Sciatic nerve (tissue), 2 donors: ENCODE data around the gene GPR87. TPM values are rescaled to one million over a fixed set of nuclear protein-coding genes. Genes with fewer than 3 reads are reported as not detected.

Experiments
- ATAC-seq: fragments of 200-7000 bp; cut with Tn5 transposase; one replicate; pipeline ENCODE4 v1.9.1; 2020; ENCODE audit warnings: mild to moderate bottlenecking, moderate library complexity
- DNase-seq: peaks from one replicate; pipeline ENCODE4 v3.0.0-alpha.2; 2020; ENCODE audit warnings: low spot score
- intact Hi-C: fragments of 100-400 bp; cut with DNase I; formaldehyde crosslinking; loops from one replicate; pipeline ENCODE4 v1.14.2; 2022
- total RNA-seq: library from RNA; stranded (reverse); fragmentation: NEBNext Ultra II Directional; extraction: Animal tissue kit (Norgen Biotek cat#: 25700); gene quantifications from one replicate; pipeline ENCODE4 v1.2.1, GENCODE V29; 2021
- donor health status: DM: no; HTN: no; CAD: no.
- donor health status: DM: no; HTN: no; CAD: no.

The GPR87 gene
- total RNA-seq, 1 donor from 2014 or later = not detected

DNA sequence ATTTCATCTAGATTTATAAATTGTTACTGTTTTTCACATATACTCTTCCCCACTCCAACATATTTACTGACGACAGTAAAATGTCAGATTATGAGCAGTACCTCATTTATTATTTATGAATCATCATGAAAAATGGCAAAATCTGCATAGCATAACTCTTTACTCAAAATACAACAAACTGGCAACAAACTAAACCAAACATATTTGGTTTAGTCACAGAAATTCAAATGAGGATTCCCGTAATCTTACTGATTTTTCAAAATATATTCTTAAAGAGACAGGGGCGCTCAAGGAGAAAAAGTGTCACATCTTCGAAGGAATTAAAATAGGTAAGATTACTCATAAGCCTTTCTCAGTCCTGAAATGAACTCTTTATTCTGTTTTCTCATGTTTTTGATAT lies 3.0 kb upstream of the GPR87 start:
- DNase-seq (no peak), ATAC-seq (no peak)
- intact Hi-C loops = no loop called here

DNA sequence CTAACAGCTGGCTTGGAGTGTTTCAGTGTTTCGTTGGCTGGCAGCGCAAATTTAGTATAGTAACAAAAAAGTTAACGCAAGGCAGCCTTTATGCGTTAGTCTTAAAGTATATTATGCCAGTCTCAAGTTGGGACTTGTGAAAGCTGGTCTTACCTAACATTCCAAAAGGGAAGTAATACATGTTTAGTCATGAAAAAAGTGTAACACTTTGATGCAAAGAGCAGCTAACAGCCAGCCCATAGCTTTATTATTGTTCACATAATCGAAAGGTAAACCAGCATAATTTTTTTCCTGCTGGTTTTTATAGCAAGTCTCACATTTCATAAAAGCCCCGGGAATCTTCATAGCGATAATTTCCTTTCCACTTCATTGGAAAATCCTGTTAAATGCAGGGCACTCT lies 2.4 kb upstream of the GPR87 start:
- DNase-seq = no peak
- intact Hi-C loops = no loop called here
- no peak for ATAC-seq

DNA sequence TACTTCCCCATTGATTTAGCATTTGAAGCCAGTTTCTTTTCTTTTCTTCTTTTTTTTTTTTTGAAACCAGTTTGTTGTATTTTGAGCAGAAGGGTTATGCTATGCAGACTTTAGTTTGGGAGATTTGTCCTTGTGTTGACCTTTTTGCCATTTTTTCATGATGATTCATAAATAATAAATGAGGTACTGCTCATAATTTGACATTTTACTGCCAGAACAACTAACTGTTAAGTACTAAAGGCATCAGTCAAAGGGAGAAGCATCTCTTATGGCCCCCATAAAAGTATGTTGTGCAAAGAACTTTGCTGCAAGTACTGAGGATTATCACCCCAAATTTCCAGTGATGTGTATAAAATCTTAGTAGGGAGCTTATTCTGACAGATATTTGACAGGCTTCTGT lies 1.7 kb upstream of the GPR87 start:
- no peak for DNase-seq
- intact Hi-C loops = no loop called here
- ATAC-seq = no peak

DNA sequence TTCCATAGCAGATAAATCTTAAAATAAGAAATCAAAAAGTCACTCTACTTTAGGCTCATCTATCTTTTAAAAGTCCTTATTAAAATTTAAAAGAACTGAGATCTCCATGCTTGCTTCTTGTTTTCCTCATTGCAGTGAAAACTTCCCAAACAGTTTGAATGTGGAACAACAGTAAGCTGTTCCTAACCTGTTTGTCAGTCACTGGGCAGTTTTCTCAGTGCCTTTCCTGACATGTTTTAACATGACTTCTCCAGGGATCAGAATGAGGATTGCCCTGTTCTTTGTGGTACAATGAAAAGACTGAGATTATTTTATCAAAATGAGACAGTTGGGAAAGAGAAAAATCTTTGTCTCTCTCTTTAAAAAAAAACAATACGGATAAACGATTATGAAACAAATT lies 774 bp downstream of the GPR87 start:
- intact Hi-C loops = no loop called here
- DNase-seq = no peak
- ATAC-seq = no peak

DNA sequence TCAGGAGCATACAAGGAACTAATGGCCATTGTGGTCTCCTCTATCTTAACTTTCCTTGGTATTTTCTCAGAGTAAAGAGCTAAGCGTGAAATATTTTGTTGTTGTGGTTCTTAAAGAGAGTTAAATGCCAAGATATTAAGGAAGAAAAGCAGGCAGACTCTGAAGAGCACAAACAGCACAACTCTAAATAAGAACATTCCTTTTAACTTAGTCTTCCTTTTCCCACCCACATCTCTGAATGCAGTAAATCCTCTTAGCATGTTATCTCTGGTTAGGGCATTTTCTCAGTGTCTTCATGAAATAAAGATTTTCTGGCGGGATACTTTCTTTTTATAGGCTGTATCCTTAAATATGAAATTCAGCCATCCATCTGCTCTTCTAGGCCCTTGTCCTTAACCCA lies 1.5 kb downstream of the GPR87 start:
- intact Hi-C loops = no loop called here
- DNase-seq = no peak
- no peak for ATAC-seq

DNA sequence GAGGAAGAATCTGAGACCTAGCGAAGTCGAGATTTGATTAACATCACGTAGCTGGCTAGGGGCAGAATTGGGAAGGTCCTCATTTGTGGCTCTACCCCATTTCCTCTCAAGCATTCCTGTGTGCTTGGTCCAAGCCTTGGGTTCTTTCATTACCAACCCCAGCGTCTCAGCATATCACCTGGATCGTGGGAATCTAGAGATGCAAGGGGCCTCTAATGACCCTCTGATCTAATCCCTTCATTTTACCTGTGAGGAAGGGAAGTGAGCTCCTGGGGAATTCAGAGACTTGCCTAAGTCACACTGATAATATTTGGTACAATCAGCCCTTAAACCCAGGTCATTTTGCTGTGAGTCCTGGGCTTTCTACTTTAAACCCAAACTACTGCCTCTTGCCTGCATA lies 2.0 kb downstream of the GPR87 start:
- DNase-seq = no peak
- intact Hi-C loops = no loop called here
- ATAC-seq = no peak

DNA sequence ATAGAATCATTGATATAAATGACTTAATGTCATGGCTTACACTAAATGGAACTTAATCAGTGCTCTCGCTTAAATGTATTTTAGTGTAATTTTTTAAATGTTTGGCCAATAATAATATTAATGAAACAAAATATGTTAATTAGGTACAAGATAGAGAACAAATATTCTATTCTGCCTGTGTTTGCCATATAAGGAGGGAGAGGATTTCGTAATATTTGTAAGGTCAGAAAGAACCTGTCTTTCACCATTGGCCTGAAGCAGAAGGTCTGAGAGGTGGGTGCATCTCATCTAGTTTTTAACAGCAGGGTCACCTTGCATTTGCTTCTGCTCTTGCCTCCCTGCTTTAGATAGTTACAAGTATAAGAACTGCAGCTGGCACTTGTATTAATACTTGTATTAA lies 2.5 kb downstream of the GPR87 start:
- ATAC-seq (no peak), DNase-seq (no peak)
- intact Hi-C loops = no loop called here

DNA sequence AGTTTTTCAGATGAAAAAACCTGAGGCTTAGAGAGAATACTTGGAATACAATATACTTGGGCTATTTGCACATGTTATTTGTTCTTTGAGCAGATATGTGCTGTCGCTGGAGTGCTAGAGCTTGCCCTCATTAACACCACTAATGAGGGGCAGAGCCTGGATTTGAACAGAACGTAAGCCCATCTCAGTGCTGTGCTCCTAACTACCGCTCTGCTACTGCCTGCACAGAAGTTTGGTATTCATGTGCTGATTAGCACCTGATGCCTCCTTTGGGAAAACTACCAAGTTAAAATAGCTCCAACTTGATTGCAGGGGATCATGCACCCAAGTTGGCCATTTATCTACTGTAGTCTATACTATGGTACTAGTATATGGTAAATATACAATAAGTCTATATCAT lies 3.6 kb downstream of the GPR87 start:
- no peak for ATAC-seq
- intact Hi-C loops = no loop called here
- DNase-seq = no peak

DNA sequence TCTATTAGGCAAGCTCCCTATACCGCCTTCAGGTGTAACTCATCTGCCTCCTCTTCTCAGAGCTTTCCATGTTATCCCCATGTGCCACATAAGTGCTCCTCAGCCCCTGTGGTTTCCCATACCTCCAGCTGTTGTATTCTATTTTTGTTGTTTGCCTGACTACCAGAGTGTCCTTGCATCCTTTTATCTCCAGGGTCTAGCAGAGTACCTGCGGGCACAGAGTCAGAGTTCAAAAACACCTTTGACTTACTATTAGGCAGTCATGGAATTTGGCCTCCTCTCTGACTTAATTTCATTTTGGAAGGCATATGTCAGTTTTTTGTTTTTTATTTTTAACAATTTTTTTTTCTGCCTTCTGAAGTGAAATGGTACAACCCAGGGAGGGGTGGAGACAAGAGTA lies 7.1 kb downstream of the GPR87 start:
- intact Hi-C loops = no loop called here
- ATAC-seq (no peak), DNase-seq (no peak)

DNA sequence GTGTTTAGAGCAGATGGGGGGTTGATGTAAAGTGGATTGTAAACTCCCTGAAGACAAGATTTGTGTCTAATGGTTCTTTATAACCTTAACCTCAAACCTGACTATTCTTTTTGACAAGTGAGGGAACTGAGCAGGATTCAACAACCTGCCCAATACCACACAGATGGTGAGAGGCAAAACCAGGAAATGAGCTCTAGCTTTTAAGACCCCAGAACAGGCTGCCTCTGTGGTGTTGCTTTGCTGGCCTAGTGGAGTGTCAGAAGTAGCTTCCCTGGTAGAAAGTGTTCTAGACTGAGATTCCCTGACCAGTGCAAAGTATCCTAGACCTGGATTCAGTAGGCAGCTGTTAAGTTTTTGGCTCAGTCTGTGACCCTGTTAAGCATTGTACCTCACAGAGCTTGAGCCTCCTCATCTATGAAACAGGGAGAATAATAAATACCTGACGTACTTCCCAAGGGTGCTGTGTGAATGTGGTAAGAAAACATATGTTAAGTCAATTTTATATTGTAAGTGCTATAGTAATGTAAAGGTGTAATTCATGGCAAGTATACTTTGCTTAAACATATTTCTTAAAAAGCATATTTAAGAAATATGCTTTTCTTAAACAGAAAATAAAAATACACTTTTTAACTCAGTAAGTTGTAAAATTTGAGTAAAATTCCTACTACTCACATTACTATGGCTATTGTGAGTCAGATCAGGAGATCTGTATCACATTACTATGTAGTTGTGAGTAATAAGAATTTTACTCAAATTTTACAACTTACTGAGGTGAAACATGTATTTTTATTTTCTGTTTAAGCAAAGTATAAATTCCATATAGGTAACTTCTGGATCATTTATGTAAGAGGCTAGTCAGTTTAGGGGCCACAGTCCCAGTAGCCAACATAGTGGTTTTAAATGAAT lies 8.8 kb downstream of the GPR87 start:
- ATAC-seq = no peak
- intact Hi-C loops = no loop called here

DNA sequence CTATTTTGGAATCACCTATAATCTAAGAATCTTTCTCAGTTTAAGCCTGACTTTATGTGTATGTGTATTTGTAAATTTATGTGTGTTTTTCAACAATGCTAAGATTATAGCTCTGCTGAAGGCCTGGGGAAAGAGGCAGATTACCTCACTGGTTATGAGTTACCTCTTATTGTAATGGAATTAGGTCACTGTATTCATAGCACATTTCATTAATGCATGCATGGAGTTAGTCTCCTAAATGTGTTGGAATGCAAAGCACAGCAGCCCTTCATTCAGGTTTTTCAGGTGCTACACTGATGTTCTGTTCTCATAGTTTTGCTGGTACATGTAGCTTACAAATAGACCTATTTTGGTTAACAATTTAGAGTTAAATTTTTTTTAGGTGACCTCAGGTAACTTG lies 9.5 kb downstream of the GPR87 start:
- no peak for ATAC-seq
- no peak for DNase-seq
- intact Hi-C loops = no loop called here

More for the DNA sequence above, 8.8 kb downstream of the GPR87 start:
- no peak for DNase-seq

DNA sequence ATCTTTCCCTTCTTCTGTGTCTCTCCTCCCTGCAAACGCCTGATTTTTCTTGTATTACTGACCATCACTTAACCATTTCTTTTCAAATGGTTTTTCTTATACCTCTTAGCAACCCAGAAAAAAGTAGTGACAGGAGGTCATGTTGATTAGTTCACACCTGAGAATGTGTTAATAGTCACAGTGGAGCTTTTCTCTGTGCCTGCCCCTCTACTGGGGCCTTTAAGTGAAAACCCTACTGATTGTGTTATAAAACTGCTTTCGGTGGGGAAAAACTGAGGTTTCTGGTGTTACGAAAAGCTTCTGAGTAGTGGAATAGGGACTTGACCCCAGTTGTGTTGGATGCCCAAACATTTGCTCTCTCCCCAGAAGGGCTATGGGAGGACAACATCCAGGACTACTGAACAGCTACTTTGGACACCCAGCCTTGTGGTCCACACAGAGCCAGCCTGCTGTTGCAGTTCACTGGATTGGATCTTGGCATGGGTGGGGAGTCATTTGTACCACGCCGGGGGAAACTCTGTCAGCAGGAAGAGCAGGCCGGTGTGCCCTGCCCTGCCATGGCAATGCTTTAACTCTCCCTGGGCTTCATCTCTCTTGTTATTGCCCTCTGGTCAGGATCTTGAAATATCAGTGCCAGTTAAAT lies 10.3 kb downstream of the GPR87 start:
- DNase-seq (no peak), ATAC-seq (no peak)
- intact Hi-C loops = no loop called here

DNA sequence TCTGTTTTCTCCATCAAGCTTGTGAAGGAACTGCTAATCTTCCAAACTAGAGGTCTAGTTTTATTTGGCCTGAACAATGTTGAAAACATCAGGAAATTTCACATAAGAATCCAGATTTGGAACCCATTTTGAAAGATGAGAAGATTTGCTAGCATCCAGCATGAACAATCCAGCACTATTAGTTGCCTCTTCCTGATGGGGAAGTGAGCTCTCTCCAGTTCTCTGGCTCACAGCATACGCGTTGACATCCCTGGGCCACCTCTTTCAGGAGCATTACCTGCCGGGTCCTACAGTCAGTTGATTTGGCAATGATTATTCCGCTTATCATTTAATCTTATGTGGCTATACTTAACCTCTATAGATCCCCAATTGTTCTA lies 10.9 kb downstream of the GPR87 start:
- ATAC-seq (no peak), DNase-seq (no peak)
- intact Hi-C loops = no loop called here

DNA sequence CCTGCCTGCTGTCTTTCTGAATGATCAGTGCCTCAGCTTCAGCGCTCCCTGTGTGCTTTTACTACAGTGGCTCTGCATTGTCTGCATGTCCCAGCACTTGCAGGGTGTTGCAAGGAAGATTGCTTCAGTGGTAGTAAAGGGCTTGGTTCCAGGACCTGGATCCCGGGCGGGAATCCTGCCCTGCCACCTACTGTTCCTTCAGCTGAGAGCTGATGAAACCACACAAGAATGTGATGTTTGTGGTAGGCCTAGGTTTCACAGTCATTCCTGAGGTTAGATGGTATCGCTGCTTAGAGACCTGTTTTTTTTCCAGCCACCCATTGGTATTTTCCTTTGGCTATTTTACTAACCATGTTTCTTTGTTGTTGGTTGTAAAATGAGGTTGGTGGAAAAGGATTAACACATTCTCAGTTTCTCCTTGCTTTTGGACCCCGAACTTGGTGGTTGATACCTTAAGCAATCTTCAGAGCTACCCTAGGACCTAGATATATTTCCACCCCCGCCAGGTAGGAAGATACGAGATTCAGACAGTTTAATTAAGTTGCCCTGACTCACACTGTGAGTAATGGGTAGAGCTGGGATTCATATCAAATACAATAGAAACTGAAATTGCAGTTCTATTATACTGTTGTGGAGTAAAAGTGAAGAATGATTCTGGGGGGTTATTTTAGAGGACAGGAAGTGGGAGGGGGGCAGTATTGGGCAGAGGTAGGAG lies 11.4 kb downstream of the GPR87 start:
- intact Hi-C loops = no loop called here
- DNase-seq (peak; percentile 64), ATAC-seq (peak; percentile 91)

DNA sequence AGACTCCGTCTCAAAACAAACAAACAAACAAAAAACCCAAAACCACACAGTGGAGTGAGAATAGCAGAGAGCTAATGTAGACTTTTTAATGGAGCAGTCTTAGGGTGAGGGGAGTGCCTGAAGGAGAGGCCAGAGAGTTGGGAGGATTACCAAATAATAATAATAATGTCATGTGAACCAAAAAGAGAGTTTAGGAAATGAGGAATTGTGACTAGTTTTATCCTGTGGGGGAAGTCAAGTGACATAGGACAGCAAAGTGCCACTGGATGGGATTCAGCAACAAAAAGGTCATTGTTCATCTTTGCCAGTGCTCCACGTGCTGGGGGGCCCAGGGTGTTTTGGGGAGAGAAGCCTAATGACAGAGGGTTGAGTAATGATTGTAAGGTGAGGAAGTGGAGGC lies 12.9 kb downstream of the GPR87 start:
- no peak for DNase-seq
- ATAC-seq = no peak
- intact Hi-C loops = no loop called here

DNA sequence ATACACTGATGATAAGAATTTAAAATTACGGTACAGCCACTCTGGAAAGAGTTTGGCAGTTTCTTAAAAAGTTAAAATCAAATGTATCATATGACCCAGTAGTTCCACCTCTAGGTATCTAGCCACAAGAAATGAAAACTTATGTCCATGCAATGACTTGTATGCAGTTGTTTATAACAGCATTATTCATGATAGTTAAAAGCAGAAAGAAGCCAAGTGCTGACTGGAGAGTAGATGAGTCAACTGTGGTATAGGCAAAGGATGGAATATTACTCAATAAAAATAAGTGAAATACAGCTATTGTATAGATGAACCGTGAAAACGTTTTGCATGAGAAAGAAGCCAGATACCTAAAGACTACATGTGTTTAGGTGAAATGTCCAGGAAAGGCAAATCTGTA lies 14.8 kb downstream of the GPR87 start:
- no peak for DNase-seq
- ATAC-seq = no peak
- intact Hi-C loops = no loop called here

DNA sequence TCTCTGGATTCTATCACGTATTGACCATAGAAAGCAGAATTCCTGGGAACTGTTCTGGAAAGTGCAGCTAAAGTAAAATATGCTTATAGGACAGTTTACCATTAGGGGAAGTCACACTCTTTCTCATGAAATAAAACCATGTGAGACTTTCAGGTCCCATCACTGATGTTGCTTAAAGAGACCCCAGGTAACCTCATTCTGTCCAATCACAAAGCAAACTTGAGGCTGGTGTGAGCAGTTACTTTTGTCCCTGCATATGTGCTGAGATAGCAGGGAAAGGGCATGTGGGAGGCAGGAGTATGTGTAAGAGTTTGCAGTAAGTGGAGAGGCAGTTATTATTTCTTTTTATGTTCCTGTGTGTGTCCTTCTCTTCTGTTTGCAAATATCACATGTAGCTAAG lies 16.1 kb downstream of the GPR87 start:
- ATAC-seq = no peak
- DNase-seq = no peak
- intact Hi-C loops = no loop called here

DNA sequence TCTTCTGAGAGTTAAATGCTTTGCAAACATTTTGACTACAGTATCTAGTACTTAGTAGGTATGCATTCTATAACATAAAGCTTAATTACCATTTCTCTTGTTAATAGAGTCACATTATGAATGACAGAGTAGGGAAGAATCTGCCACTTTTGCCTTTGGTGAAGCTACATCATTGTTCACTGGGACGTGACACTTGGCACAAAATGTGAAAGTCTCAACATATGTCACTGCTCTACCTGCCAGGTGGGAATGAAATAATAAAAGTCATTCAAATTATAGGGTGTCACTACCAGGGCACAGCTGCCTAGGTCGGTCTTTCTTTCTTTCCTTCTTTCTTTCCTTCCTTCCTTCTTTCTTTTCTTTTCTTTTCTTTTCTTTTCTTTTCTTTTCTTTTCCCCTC lies 17.6 kb downstream of the GPR87 start:
- intact Hi-C loops = no loop called here
- no peak for ATAC-seq
- no peak for DNase-seq

DNA sequence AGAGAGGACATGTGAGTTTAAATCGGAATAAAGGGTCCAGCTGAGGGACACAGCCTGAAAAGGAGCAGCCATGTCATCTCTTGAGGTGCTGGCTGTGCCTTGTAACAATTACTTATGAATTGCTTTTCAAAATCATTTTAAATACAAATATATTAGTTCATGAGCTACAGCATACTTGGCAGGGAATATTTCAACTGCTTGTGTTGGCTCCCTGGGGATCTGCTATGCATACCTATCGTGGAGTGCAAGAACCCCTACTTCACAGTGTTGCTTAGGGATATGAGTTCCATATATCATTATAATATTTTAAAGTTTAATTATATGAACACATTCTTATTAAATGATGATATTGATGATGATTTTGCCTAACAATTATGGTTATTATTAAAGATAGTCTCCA lies 19.2 kb downstream of the GPR87 start:
- intact Hi-C loops = no loop called here

DNA sequence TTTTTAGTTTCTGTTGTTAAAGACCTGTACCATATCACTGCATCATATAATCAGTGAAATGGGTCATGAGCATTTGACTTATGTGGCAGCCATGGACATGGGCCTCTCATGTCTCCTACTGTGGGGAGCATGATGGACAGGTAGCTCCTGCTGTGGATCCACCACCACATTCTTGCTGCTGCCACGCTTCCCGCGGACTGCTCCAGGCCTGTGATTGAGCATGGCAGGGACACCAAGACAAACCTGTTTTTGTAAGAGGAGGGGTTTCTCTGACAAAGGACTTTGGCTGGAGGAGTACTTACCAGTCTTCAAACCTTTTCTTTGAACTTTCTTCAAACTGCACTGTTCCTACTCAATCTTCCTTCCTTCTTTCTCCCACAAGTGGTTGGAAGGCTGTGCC lies 20.4 kb downstream of the GPR87 start:
- DNase-seq (no peak), ATAC-seq (no peak)
- intact Hi-C loops = no loop called here

More for the DNA sequence above, 19.2 kb downstream of the GPR87 start:
- ATAC-seq (no peak), DNase-seq (no peak)
